GM10266 (cell line): Measurements from ENCODE around the gene DIS3.
"Not testable (repeated sequence)": the region's sequence is repeated elsewhere in the genome, so short reads cannot be mapped to it uniquely, and the experiment has no call there.

Source experiments
- DNase-seq: peaks from one replicate; pipeline ENCODE4 v3.0.0; 2012; ENCODE audit errors: extremely low spot score
- CTCF ChIP-seq: IDR thresholded peaks from 2 replicates; pipeline ENCODE4 v1.5.1; 2012; ENCODE audit warnings: mild to moderate bottlenecking, low read depth; ENCODE audit not compliant: control insufficient read depth, insufficient read depth; ENCODE audit errors: missing control alignments

DIS3 gene

GRCh38 chr13:72805676-72806346, 24.1 kb upstream of the DIS3 start:
- TF ChIP-seq CTCF: no peak
- DNase-seq: no peak

GRCh38 chr13:72804301-72804700, 22.6 kb upstream of the DIS3 start:
- no peak for DNase-seq
- TF ChIP-seq CTCF: no peak

GRCh38 chr13:72798817-72799216, 17.1 kb upstream of the DIS3 start:
- no peak for TF ChIP-seq CTCF
- no peak for DNase-seq

- TF ChIP-seq CTCF: no peak
- DNase-seq: no peak
These were observed 10.9 kb upstream of the DIS3 start for GRCh38 chr13:72792640-72793039.

- TF ChIP-seq CTCF: no peak
- no peak for DNase-seq
These were observed 7.1 kb upstream of the DIS3 start for GRCh38 chr13:72788831-72789230.

GRCh38 chr13:72784679-72785078, 3.0 kb upstream of the DIS3 start:
- not testable (repeated sequence) for DNase-seq

- no peak for DNase-seq
- TF ChIP-seq CTCF: no peak
These were observed 1.0 kb upstream of the DIS3 start for GRCh38 chr13:72782717-72783116.

GRCh38 chr13:72774019-72774418, 7.7 kb downstream of the DIS3 start:
- no peak for TF ChIP-seq CTCF
- no peak for DNase-seq
